ENCODE results near the gene YIPF7.

DNA sequence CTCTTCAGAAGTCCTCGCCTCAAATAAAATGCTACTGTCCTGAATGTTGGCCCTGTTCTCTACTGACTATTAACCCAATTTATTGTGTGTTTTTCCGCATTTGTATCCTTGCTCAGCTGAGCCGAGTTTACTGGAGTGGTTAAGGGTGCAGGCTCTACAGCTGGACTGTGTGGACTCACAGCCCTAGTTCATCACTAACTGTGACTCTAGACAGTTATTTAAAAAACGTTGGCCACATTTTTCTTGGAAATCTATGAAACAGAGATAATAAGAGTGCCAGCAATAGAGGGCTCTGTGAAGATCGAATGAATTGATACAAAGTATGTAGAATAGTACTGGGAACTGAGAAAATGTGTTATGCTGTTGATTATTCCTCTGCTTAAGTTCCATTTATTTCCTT, 23.9 kb upstream of the YIPF7 start:
- TF ChIP-seq CTCF (IDR thresholded peaks at IDR 0.05) (no peak), POLR2A (IDR thresholded peaks at IDR 0.05) (no peak)

All from lower leg skin (tissue), 3 donors.